HepG2 (cell line): ENCODE measurements around the gene EMILIN1. TPM values are rescaled to one million over a fixed set of nuclear protein-coding genes. Genes with fewer than 3 reads are reported as not detected.

Experiments used
- DDIT3 ChIP-seq: sonication (generic); formaldehyde crosslinking; IDR thresholded peaks from 2 replicates; pipeline ENCODE4 v1.4.0; 2020; ENCODE audit warnings: mild to moderate bottlenecking, missing genetic modification reagents
- E2F1 ChIP-seq: sonication (generic); formaldehyde crosslinking; IDR thresholded peaks from 2 replicates; pipeline ENCODE4 v1.5.0; 2020; ENCODE audit warnings: missing genetic modification reagents
- GATAD1 ChIP-seq: IDR thresholded peaks from 2 replicates; pipeline ENCODE4 v1.6.1; 2016; ENCODE audit warnings: missing genetic modification reagents, missing compliant biosample characterization
- HNRNPL ChIP-seq: fragments of 200-400 bp; formaldehyde crosslinking; IDR thresholded peaks from 2 replicates; pipeline ENCODE4 v1.6.1; 2017; ENCODE audit warnings: mild to moderate bottlenecking, low read depth, low read length
- KDM5B ChIP-seq: sonication (generic); formaldehyde crosslinking; IDR thresholded peaks from 2 replicates; pipeline ENCODE4 v1.4.0; 2020; ENCODE audit warnings: missing genetic modification reagents, mild to moderate bottlenecking, borderline replicate concordance
- PHF21A ChIP-seq: sonication (generic); formaldehyde crosslinking; IDR thresholded peaks from 2 replicates; pipeline ENCODE4 v1.5.0; 2020; ENCODE audit warnings: mild to moderate bottlenecking, missing genetic modification reagents
- RFXAP ChIP-seq: sonication (generic); formaldehyde crosslinking; IDR thresholded peaks from 2 replicates; pipeline ENCODE4 v1.4.0; 2020; ENCODE audit warnings: missing genetic modification reagents, borderline replicate concordance
- SMAD1 ChIP-seq: sonication (generic); formaldehyde crosslinking; IDR thresholded peaks from 2 replicates; pipeline ENCODE4 v1.4.0; 2020; ENCODE audit warnings: missing genetic modification reagents, low read depth, mild to moderate bottlenecking, borderline replicate concordance
- SOX5 ChIP-seq: IDR thresholded peaks from 2 replicates; pipeline ENCODE4 v1.6.1; 2016; ENCODE audit warnings: borderline replicate concordance
- TFAP4 ChIP-seq: sonication (generic); IDR thresholded peaks from 2 replicates; pipeline ENCODE4 v1.6.1; 2016; ENCODE audit warnings: low read depth, borderline replicate concordance
- ZBTB25 ChIP-seq: IDR thresholded peaks from 2 replicates; pipeline ENCODE4 v1.6.1; 2018; ENCODE audit warnings: missing genetic modification reagents
- ZNF292 ChIP-seq: sonication (generic); formaldehyde crosslinking; IDR thresholded peaks from 2 replicates; pipeline ENCODE4 v1.8.1; 2022; ENCODE audit warnings: mild to moderate bottlenecking, low read depth, missing genetic modification reagents, borderline replicate concordance
- ZNF367 ChIP-seq: sonication (generic); formaldehyde crosslinking; IDR thresholded peaks from 2 replicates; pipeline ENCODE4 v1.4.0; 2020; ENCODE audit warnings: missing genetic modification reagents, borderline replicate concordance
- ZNF446 ChIP-seq: sonication (generic); formaldehyde crosslinking; IDR thresholded peaks from 2 replicates; pipeline ENCODE4 v1.5.0; 2020; ENCODE audit warnings: mild to moderate bottlenecking, missing genetic modification reagents
- ZNF550 ChIP-seq: sonication (generic); formaldehyde crosslinking; IDR thresholded peaks from 2 replicates; pipeline ENCODE4 v1.4.0; 2020; ENCODE audit warnings: mild to moderate bottlenecking, missing genetic modification reagents, borderline replicate concordance
- ZNF564 ChIP-seq: sonication (generic); formaldehyde crosslinking; IDR thresholded peaks from 2 replicates; pipeline ENCODE4 v1.8.1; 2023; ENCODE audit warnings: mild to moderate bottlenecking, missing genetic modification reagents
- ZNF615 ChIP-seq: sonication (generic); formaldehyde crosslinking; IDR thresholded peaks from 2 replicates; pipeline ENCODE4 v1.5.0; 2020; ENCODE audit warnings: mild to moderate bottlenecking, missing genetic modification reagents, borderline replicate concordance
- polyA plus RNA-seq, 8 experiments: library from polyadenylated mRNA; depleted of rRNA in 3 of 8; stranded (reverse) in 7 of 8; unstranded in 1 of 8; fragments of >200 nt; fragmentation: Illumina TruSeq in 4 of 8; extraction: Trizol in 4 of 8; gene quantifications; 2 replicates each; pipeline versions ENCODE4 v1.2.1 to v1.2.3, GENCODE V29; 2011 to 2016; ENCODE audit warnings: low read depth in 4 of 8, missing spikeins in 1 of 8, mixed read lengths in 1 of 8; ENCODE audit not compliant: insufficient read depth in 1 of 8
- total RNA-seq, 5 experiments: library from RNA; depleted of rRNA; stranded (reverse); fragments of >200 nt; fragmentation: Illumina TruSeq; extraction: Trizol; gene quantifications; 2 replicates each; pipeline ENCODE4 v1.2.3, GENCODE V29; 2016; ENCODE audit warnings: low read depth in 1 of 5
- TF ChIP-seq, protein P1 (sequence below): sonication (generic); formaldehyde crosslinking; IDR thresholded peaks from 2 replicates; pipeline ENCODE4 v1.8.0; 2022; ENCODE audit warnings: mild to moderate bottlenecking, missing genetic modification reagents
- TF ChIP-seq, protein P2 (sequence below): sonication (generic); formaldehyde crosslinking; IDR thresholded peaks from 2 replicates; pipeline ENCODE4 v1.4.0; 2020; ENCODE audit warnings: low read depth, mild to moderate bottlenecking, missing genetic modification reagents
- TF ChIP-seq, protein P3 (sequence below): IDR thresholded peaks from 2 replicates; pipeline ENCODE4 v1.6.1; 2016; ENCODE audit warnings: low read depth, borderline replicate concordance

Gene EMILIN1
- total and polyA plus RNA-seq, 2 of the 13 experiments (the other 11 are each of a cell fraction or from before 2014, with no cell fraction given): 8.1 to 9.7 TPM

- TF ChIP-seq, protein P1, sequence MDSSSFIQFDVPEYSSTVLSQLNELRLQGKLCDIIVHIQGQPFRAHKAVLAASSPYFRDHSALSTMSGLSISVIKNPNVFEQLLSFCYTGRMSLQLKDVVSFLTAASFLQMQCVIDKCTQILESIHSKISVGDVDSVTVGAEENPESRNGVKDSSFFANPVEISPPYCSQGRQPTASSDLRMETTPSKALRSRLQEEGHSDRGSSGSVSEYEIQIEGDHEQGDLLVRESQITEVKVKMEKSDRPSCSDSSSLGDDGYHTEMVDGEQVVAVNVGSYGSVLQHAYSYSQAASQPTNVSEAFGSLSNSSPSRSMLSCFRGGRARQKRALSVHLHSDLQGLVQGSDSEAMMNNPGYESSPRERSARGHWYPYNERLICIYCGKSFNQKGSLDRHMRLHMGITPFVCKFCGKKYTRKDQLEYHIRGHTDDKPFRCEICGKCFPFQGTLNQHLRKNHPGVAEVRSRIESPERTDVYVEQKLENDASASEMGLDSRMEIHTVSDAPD (CRISPR knock-in tag): no peak
- TF ChIP-seq PHF21A: no peak; the same call in 1 of the 2 replicates
- TF ChIP-seq, protein P2, sequence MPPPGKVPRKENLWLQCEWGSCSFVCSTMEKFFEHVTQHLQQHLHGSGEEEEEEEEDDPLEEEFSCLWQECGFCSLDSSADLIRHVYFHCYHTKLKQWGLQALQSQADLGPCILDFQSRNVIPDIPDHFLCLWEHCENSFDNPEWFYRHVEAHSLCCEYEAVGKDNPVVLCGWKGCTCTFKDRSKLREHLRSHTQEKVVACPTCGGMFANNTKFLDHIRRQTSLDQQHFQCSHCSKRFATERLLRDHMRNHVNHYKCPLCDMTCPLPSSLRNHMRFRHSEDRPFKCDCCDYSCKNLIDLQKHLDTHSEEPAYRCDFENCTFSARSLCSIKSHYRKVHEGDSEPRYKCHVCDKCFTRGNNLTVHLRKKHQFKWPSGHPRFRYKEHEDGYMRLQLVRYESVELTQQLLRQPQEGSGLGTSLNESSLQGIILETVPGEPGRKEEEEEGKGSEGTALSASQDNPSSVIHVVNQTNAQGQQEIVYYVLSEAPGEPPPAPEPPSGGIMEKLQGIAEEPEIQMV (CRISPR knock-in tag): no peak
- TF ChIP-seq SMAD1: 0 out of 2 replicates have a peak, but pooled peaks have one; percentile 21
- no peak for TF ChIP-seq ZNF550 (CRISPR knock-in tag)
- TF ChIP-seq ZBTB25: peak; percentile 74; the same call in 1 of the 2 replicates
- TF ChIP-seq E2F1 (CRISPR knock-in tag): peak; percentile 26; the same call in 1 of the 2 replicates
- TF ChIP-seq HNRNPL: 0 out of 2 replicates have a peak, but pooled peaks have one; percentile 22
- TF ChIP-seq ZNF367: no peak
- TF ChIP-seq, protein P3, sequence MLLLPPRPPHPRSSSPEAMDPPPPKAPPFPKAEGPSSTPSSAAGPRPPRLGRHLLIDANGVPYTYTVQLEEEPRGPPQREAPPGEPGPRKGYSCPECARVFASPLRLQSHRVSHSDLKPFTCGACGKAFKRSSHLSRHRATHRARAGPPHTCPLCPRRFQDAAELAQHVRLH (CRISPR knock-in tag): peak; percentile 15; the same call in 1 of the 2 replicates
- no peak for TF ChIP-seq ZNF564 (CRISPR knock-in tag)
- TF ChIP-seq ZNF446 (CRISPR knock-in tag): peak; percentile 80
- no peak for TF ChIP-seq ZNF615 (CRISPR knock-in tag)
- no peak for TF ChIP-seq DDIT3 (CRISPR knock-in tag)
- TF ChIP-seq RFXAP (CRISPR knock-in tag): peak; percentile 68; the same call in 1 of the 2 replicates
- no peak for TF ChIP-seq ZNF292 (CRISPR knock-in tag)
- TF ChIP-seq GATAD1 (CRISPR knock-in tag): peak; percentile 94
- TF ChIP-seq KDM5B (CRISPR knock-in tag): peak; percentile 60; the same call in 1 of the 2 replicates
- peak; percentile 52; the same call in 1 of the 2 replicates for TF ChIP-seq SOX5 (CRISPR knock-in tag)
- peak; percentile 93; the same call in 1 of the 2 replicates for TF ChIP-seq TFAP4
Measured at GRCh38 chr2:27071277-27071989, 7.0 kb upstream of the EMILIN1 start, which contains the start of gene OST4 (continued).
